Nephron progenitor cell (in vitro differentiated cells): ENCODE data around the gene C9orf72.

Experiments
- DNase-seq: peaks from one replicate; pipeline ENCODE4 v3.0.0; 2021
- H3K27ac Mint-ChIP-seq: 2 replicates; pipeline ENCODE4 v1.8.0; 2021; ENCODE audit warnings: mild to moderate bottlenecking, moderate library complexity, mixed read lengths
- H3K27me3 Mint-ChIP-seq: 2 replicates; pipeline ENCODE4 v1.8.0; 2021; ENCODE audit warnings: mild to moderate bottlenecking, low read depth, mixed read lengths; ENCODE audit not compliant: poor library complexity
- H3K36me3 Mint-ChIP-seq: 2 replicates; pipeline ENCODE4 v1.8.0; 2021; ENCODE audit warnings: low read depth, mixed read lengths
- H3K4me1 Mint-ChIP-seq: 2 replicates; pipeline ENCODE4 v1.8.0; 2021; ENCODE audit warnings: mixed read lengths
- H3K4me3 Mint-ChIP-seq: 2 replicates; pipeline ENCODE4 v1.8.0; 2021; ENCODE audit warnings: mild to moderate bottlenecking, moderate library complexity, mixed read lengths
- H3K9me3 Mint-ChIP-seq: 2 replicates; pipeline ENCODE4 v1.8.0; 2021; ENCODE audit warnings: mild to moderate bottlenecking, moderate library complexity, mixed read lengths
- CTCF ChIP-seq: fragments of 200-600 bp; sonication (generic); IDR thresholded peaks from 2 replicates; pipeline ENCODE4 v1.5.0; 2021; ENCODE audit warnings: antibody characterized with exemption

C9orf72 gene

DNA sequence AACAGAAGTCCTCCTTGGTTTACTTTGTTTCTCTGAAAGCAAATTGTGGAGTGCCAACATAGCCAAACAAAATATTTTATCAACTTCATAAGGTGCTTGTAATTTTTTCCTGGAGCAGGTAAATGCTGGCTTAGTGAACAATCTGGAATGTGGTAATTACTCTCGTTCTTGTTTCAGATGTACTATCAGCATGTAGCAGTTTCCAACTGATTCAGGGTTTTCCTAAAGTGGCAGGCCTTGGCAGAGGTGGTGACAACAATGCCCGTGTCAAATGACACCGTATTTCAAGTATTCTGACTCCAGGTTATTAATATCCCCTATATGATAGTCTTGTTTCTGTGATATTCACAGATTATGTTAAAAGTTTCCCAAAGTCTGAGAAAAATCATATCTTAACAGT, 1.2 kb downstream of the C9orf72 start:
- H3K4me1 Mint-ChIP-seq, result peaks cover 29% of the 10 kb centered on the region
- peaks cover 5% of the 10 kb centered on the region for H3K36me3 Mint-ChIP-seq
- DNase-seq, result no peak
- H3K4me3 Mint-ChIP-seq, result peak overlapping the region; percentile 94
- peaks cover 2% of the 10 kb centered on the region for H3K27me3 Mint-ChIP-seq
- peak overlapping the region; percentile 39 for H3K27ac Mint-ChIP-seq
- H3K9me3 Mint-ChIP-seq, result peaks cover 15% of the 10 kb centered on the region
- TF ChIP-seq CTCF, result no peak

GRCh38 chr9:27571011-27571410, 2.3 kb downstream of the C9orf72 start:
- Mint-ChIP-seq H3K36me3 (peaks cover 10% of the 10 kb centered on the region), H3K27ac (no peak overlapping the region), H3K4me3 (peak overlapping the region; percentile 30), H3K9me3 (peaks cover 10% of the 10 kb centered on the region), H3K27me3 (peaks cover 2% of the 10 kb centered on the region), H3K4me1 (peaks cover 29% of the 10 kb centered on the region)
- DNase-seq, result no peak
- no peak for TF ChIP-seq CTCF

DNA sequence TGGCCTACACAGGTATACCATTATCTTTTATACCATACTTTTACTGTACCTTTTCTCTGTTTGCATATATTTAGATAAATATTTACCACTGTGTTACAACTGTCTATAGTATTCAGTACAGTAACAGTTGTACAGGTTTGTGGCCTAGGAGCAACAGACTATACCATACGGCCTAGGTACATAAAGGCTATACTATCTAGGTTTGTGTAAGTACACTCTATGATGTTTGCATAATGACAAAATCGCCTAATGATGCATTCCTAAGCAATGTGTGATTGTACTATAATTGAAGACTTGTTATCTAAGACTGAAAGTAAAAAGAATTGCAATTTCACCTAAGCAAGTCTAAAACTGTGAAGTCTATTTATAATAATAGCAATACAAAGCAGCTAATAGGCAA, 3.9 kb downstream of the C9orf72 start:
- Mint-ChIP-seq H3K9me3 (no peaks in the 10 kb centered on the region), H3K4me3 (no peak overlapping the region), H3K36me3 (peaks cover 21% of the 10 kb centered on the region), H3K27ac (no peak overlapping the region), H3K27me3 (peaks cover 2% of the 10 kb centered on the region), H3K4me1 (peaks cover 22% of the 10 kb centered on the region)
- DNase-seq, result no peak
- no peak for TF ChIP-seq CTCF

DNA sequence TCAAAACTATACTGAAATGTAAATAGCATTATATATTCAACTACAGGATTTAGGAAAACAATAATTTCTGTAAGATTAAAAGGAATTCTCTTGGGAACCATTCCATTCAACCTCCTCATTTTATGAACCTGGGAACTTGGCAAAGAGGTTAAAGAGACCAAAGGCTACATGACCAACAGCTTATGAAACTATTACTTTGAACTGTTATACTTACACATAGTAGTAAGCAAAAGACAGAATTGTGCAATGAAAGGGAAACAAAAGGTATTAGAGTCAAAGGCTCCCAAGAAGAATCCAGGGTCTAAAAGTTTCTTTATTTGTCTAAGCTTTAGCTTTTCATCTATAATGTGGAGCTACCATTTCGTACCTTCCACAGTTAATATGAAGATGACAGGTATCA, 7.2 kb downstream of the C9orf72 start:
- Mint-ChIP-seq H3K27ac (no peak overlapping the region), H3K4me3 (no peak overlapping the region), H3K36me3 (peaks cover 34% of the 10 kb centered on the region), H3K9me3 (no peaks in the 10 kb centered on the region), H3K4me1 (no peaks in the 10 kb centered on the region), H3K27me3 (no peaks in the 10 kb centered on the region)
- TF ChIP-seq CTCF, result no peak
- no peak for DNase-seq

GRCh38 chr9:27565696-27566095, 7.6 kb downstream of the C9orf72 start:
- no peak overlapping the region for H3K4me3 Mint-ChIP-seq
- no peaks in the 10 kb centered on the region for H3K9me3 Mint-ChIP-seq
- H3K27me3 Mint-ChIP-seq, result no peaks in the 10 kb centered on the region
- H3K27ac Mint-ChIP-seq, result no peak overlapping the region
- peaks cover 34% of the 10 kb centered on the region for H3K36me3 Mint-ChIP-seq
- no peaks in the 10 kb centered on the region for H3K4me1 Mint-ChIP-seq
- DNase-seq, result no peak
- no peak for TF ChIP-seq CTCF

DNA sequence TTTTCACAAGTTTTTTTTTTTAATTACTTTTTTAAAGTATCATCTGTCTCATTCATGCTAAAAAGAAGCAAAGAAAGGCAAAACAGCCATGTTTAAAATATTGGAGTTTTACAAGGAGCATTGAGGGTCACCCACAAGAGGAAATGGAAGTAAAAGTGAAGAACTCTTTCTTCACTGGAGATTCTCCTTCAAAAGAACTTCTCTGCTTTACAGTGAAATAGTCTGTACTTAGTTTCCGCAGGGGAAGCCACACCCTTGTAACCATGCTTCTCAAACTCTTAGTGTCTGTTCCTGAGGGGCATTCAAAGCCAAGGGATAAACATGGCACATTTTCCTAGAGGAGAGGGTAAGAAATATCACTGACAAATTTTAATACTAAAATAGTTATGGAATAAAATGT, 8.6 kb downstream of the C9orf72 start:
- Mint-ChIP-seq H3K27me3 (no peaks in the 10 kb centered on the region), H3K36me3 (peaks cover 34% of the 10 kb centered on the region), H3K27ac (no peak overlapping the region), H3K9me3 (no peaks in the 10 kb centered on the region), H3K4me1 (no peaks in the 10 kb centered on the region), H3K4me3 (no peak overlapping the region)
- DNase-seq, result no peak
- no peak for TF ChIP-seq CTCF
